Prostate gland (tissue), 2 donors: ENCODE data around the gene CNTN4. TPM values are rescaled to one million over a fixed set of nuclear protein-coding genes. Genes with fewer than 3 reads are reported as not detected.
A peak's percentile ranks its signal among the peaks of the same experiment; 100 is the strongest.

Experiments used
- DNase-seq: peaks from one replicate; pipeline ENCODE4 v3.0.0-alpha.2; 2019; ENCODE audit warnings: low spot score
- H3K27ac ChIP-seq, 2 donors: fragments of 200-600 bp; sonication (generic); 2 replicates each; pipeline ENCODE4 v1.5.1; 2017 to 2019
- H3K27me3 ChIP-seq: fragments of 200-600 bp; sonication (generic); replicated peaks from 2 replicates; pipeline ENCODE4 v1.5.1; 2019; ENCODE audit not compliant: insufficient read depth
- H3K36me3 ChIP-seq, 2 donors: fragments of 200-600 bp; sonication (generic); 1 replicate in 1 of 2; 2 replicates in 1 of 2; pipeline versions ENCODE4 v1.5.1 to v1.8.1; 2017 to 2019
- H3K4me1 ChIP-seq: fragments of 200-600 bp; sonication (generic); replicated peaks from 2 replicates; pipeline ENCODE4 v1.5.1; 2019
- H3K4me3 ChIP-seq, 2 donors: fragments of 200-600 bp; sonication (generic); 2 replicates each; pipeline ENCODE4 v1.5.1; 2017 to 2019
- H3K9me3 ChIP-seq: fragments of 200-600 bp; sonication (generic); 2 replicates; pipeline ENCODE4 v1.5.1; 2017
- CTCF ChIP-seq, 4 experiments: fragments of 200-600 bp in 2 of 4; fragments of 450-650 bp in 2 of 4; sonication (generic) in 2 of 4; IDR thresholded peaks; 1 replicate in 3 of 4; 2 replicates in 1 of 4; pipeline ENCODE4 v1.5.1; 2016 to 2019; ENCODE audit warnings: antibody characterized with exemption in 4 of 4, mild to moderate bottlenecking in 2 of 4, moderate library complexity in 2 of 4
- POLR2A ChIP-seq: fragments of 450-650 bp; IDR thresholded peaks from one replicate; pipeline ENCODE4 v1.6.1; 2016; ENCODE audit warnings: antibody characterized with exemption, mild to moderate bottlenecking
- POLR2AphosphoS5 ChIP-seq: sonication (generic); formaldehyde crosslinking; IDR thresholded peaks from one replicate; pipeline ENCODE4 v1.6.1; 2017; ENCODE audit warnings: antibody characterized with exemption
- WGBS: methylation state at CpG from one replicate; pipeline ENCODE4 v1.1.5; 2018; 5-methylcytosine and 5-hydroxymethylcytosine counted together
- intact Hi-C: fragments of 100-400 bp; cut with DNase I; formaldehyde crosslinking; loops from one replicate; pipeline ENCODE4 v1.14.2; 2022
- total RNA-seq, 2 donors: library from RNA; depleted of rRNA; stranded (reverse); fragments of >200 nt; gene quantifications; one replicate each; pipeline ENCODE4 v1.1.0, GENCODE V29; 2016

CNTN4 gene
- total RNA-seq, 2 donors from 2014 or later: 1.5 to 5.7 TPM

- intact Hi-C loops: no loop called here
- H3K9me3 ChIP-seq: no peaks in the 10 kb centered on the region
- no peaks in the 10 kb centered on the region for H3K27me3 ChIP-seq
- H3K4me1 ChIP-seq: no peaks in the 10 kb centered on the region
- H3K27ac ChIP-seq: no peak overlapping the region
- no peak for TF ChIP-seq POLR2A
- TF ChIP-seq CTCF (IDR thresholded peaks at IDR 0.05): no peak
- TF ChIP-seq POLR2AphosphoS5: no peak
- no peaks in the 10 kb centered on the region for H3K36me3 ChIP-seq
- no peak for DNase-seq
- 85% methylated on average over 4 of the region's 4 CpGs for WGBS
- H3K4me3 ChIP-seq: no peak overlapping the region
These were observed 448.4 kb downstream of the CNTN4 start for GRCh38 chr3:2547049-2547448.

- Histone ChIP-seq H3K27me3 (no peaks in the 10 kb centered on the region), H3K36me3 (no peaks in the 10 kb centered on the region), H3K4me3 (no peak overlapping the region), H3K9me3 (no peaks in the 10 kb centered on the region), H3K27ac (no peak overlapping the region), H3K4me1 (no peaks in the 10 kb centered on the region)
- TF ChIP-seq POLR2A (no peak), POLR2AphosphoS5 (no peak), CTCF (IDR thresholded peaks at IDR 0.05) (no peak)
- 57% methylated on average over 3 of the region's 3 CpGs for WGBS
- intact Hi-C loops: no loop called here
- DNase-seq: no peak
These were observed 456.0 kb downstream of the CNTN4 start for GRCh38 chr3:2554656-2555055.

GRCh38 chr3:2558796-2559195 lies 460.1 kb downstream of the CNTN4 start:
- Histone ChIP-seq H3K4me1 (no peaks in the 10 kb centered on the region), H3K4me3 (no peak overlapping the region), H3K27ac (no peak overlapping the region), H3K27me3 (no peaks in the 10 kb centered on the region), H3K36me3 (no peaks in the 10 kb centered on the region), H3K9me3 (no peaks in the 10 kb centered on the region)
- 55% methylated on average over 1 of the region's 1 CpG for WGBS
- no peak for TF ChIP-seq POLR2AphosphoS5
- no peak for TF ChIP-seq CTCF (IDR thresholded peaks at IDR 0.05)
- no peak for TF ChIP-seq POLR2A
- no peak for DNase-seq
- intact Hi-C loops: no loop called here

GRCh38 chr3:2567451-2567850 lies 468.8 kb downstream of the CNTN4 start:
- 92% methylated on average over 3 of the region's 3 CpGs for WGBS
- intact Hi-C loops: no loop called here
- Histone ChIP-seq H3K4me3 (no peak overlapping the region), H3K27me3 (no peaks in the 10 kb centered on the region), H3K36me3 (no peaks in the 10 kb centered on the region), H3K27ac (no peak overlapping the region), H3K4me1 (no peaks in the 10 kb centered on the region), H3K9me3 (no peaks in the 10 kb centered on the region)
- DNase-seq: no peak
- no peak for TF ChIP-seq POLR2A
- no peak for TF ChIP-seq CTCF (IDR thresholded peaks at IDR 0.05)
- no peak for TF ChIP-seq POLR2AphosphoS5

GRCh38 chr3:2568156-2568555 lies 469.5 kb downstream of the CNTN4 start:
- TF ChIP-seq POLR2AphosphoS5 (peak; percentile 16), CTCF (IDR thresholded peaks at IDR 0.05) (no peak)

More at GRCh38 chr3:2568156-2568555, 469.5 kb downstream of the CNTN4 start:
- Histone ChIP-seq H3K27me3 (no peaks in the 10 kb centered on the region), H3K9me3 (no peaks in the 10 kb centered on the region), H3K27ac (no peak overlapping the region), H3K4me1 (no peaks in the 10 kb centered on the region), H3K4me3 (no peak overlapping the region), H3K36me3 (no peaks in the 10 kb centered on the region)
- 8% methylated on average over 2 of the region's 2 CpGs for WGBS
- intact Hi-C loops: no loop called here
- DNase-seq: peak; percentile 4
